Lower leg skin (tissue), 3 donors: ENCODE results near the gene PRSS23.

Source experiments
- POLR2A ChIP-seq, 2 donors: fragments of 450-650 bp; IDR thresholded peaks; one replicate each; pipeline ENCODE4 v1.6.1; 2016 to 2017; ENCODE audit warnings: antibody characterized with exemption in 2 of 2, mild to moderate bottlenecking in 1 of 2, moderate library complexity in 1 of 2
- TF ChIP-seq, protein P1 (sequence below), 3 donors: fragments of 450-650 bp; IDR thresholded peaks; one replicate each; pipeline ENCODE4 v1.5.1; 2016; ENCODE audit warnings: antibody characterized with exemption in 3 of 3, mild to moderate bottlenecking in 3 of 3, moderate library complexity in 2 of 3

DNA sequence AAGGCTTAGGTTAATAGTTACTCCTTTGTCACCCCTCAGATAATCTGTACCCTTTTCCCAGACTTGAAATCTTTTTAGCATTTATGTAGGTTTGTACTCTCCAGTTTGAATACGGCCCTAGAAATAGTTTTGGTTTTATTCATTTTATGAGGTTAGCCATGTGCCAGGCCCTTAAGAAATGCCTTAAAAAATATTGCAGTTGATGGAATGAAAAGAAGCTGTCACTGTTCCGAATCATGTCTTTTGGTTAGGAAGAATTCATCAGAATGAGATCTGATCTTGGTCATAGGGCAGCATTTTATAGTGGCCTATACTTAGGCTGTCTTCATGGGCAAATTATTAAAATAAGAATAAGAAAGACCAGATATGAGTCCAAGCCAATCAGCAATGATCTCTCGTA, 14.8 kb upstream of the PRSS23 start:
- no peak for TF ChIP-seq POLR2A (IDR thresholded peaks at IDR 0.05)
- TF ChIP-seq, protein P1, sequence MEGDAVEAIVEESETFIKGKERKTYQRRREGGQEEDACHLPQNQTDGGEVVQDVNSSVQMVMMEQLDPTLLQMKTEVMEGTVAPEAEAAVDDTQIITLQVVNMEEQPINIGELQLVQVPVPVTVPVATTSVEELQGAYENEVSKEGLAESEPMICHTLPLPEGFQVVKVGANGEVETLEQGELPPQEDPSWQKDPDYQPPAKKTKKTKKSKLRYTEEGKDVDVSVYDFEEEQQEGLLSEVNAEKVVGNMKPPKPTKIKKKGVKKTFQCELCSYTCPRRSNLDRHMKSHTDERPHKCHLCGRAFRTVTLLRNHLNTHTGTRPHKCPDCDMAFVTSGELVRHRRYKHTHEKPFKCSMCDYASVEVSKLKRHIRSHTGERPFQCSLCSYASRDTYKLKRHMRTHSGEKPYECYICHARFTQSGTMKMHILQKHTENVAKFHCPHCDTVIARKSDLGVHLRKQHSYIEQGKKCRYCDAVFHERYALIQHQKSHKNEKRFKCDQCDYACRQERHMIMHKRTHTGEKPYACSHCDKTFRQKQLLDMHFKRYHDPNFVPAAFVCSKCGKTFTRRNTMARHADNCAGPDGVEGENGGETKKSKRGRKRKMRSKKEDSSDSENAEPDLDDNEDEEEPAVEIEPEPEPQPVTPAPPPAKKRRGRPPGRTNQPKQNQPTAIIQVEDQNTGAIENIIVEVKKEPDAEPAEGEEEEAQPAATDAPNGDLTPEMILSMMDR (IDR thresholded peaks at IDR 0.05), result no peak
